SH-SY5Y (cell line): Measurements from ENCODE around the gene ITGA6.

Experiments used
- GATA2 ChIP-seq: IDR thresholded peaks from 2 replicates; pipeline ENCODE4 v1.6.1; 2011; ENCODE audit warnings: mild to moderate bottlenecking, low read depth, low read length
- GATA3 ChIP-seq: IDR thresholded peaks from 2 replicates; pipeline ENCODE4 v1.6.1; 2011; ENCODE audit warnings: low read depth, mild to moderate bottlenecking, low read length, moderate library complexity

DNA sequence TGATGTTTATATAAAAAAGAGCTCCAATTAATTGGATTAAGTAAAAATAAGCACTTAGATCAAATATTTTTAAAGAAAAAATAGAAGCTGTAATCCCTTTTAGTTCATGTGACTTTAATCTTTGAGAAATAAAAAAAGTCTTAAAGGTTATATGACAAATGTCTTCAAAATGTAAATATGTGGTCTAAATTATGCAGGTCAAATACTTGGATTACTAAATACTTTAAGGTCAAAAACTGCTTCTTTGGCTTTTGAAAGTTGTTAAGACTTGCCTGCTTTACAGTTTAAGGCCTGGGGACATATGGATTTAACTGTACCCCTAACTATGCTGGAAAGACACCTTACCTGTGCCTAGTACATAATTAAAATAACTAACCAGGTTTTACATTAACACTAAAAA, 113.0 kb downstream of the ITGA6 start:
- TF ChIP-seq GATA3 (no peak), GATA2 (no peak)
